ENCODE data around the gene SF3B2. TPM values are rescaled to one million over a fixed set of nuclear protein-coding genes. Genes with fewer than 3 reads are reported as not detected.
"Not testable (repeated sequence)": the region's sequence is repeated elsewhere in the genome, so short reads cannot be mapped to it uniquely, and the experiment has no call there.

SF3B2 gene
- total RNA-seq, 1 experiment from 2014 or later: 237 TPM

GRCh38 chr11:66090288-66090687 lies 38.1 kb downstream of the SF3B2 start:
- H3K9me3 Mint-ChIP-seq: no peaks in the 10 kb centered on the region
- Histone ChIP-seq H2AK5ac (ENCODE audit: insufficient read length, low read length) (no peak overlapping the region), H3K23me2 (ENCODE audit: insufficient read length, low read depth, low read length, poor library complexity, severe bottlenecking) (no peaks in the 10 kb centered on the region), H4K91ac (ENCODE audit: insufficient read length, low read depth, low read length) (no peak overlapping the region), H3K18ac (ENCODE audit: insufficient read length, low read depth, low read length) (no peak overlapping the region), H4K5ac (ENCODE audit: insufficient read length, low read depth, low read length) (no peak overlapping the region), H3K27me3 (ENCODE audit: insufficient read depth, low read length) (no peaks in the 10 kb centered on the region), H3K4me2 (ENCODE audit: insufficient read depth, insufficient read length, low read length) (no peak overlapping the region), H3K4me1 (ENCODE audit: insufficient read depth, low read length) (no peaks in the 10 kb centered on the region), H3K79me2 (ENCODE audit: insufficient read depth, low read length) (no peaks in the 10 kb centered on the region), H3K79me1 (ENCODE audit: insufficient read depth, low read depth, low read length, poor library complexity, severe bottlenecking) (no peaks in the 10 kb centered on the region), H2BK12ac (ENCODE audit: insufficient read length, low read depth, low read length) (no peak overlapping the region), H3K23ac (ENCODE audit: insufficient read length, low read depth, low read length) (no peak overlapping the region), H2AFZ (ENCODE audit: low read length) (no peak overlapping the region), H4K8ac (replicated peaks; ENCODE audit: insufficient read length, low read depth, low read length) (no peak overlapping the region), H2BK5ac (ENCODE audit: insufficient read length, low read length) (no peak overlapping the region), H3K4ac (ENCODE audit: low read depth, low read length) (no peak overlapping the region), H2BK120ac (ENCODE audit: low read depth, low read length, poor library complexity, severe bottlenecking) (no peak overlapping the region), H2BK15ac (ENCODE audit: low read depth, low read length) (no peak overlapping the region), H3K27ac (ENCODE audit: insufficient read length, low read depth, low read length) (no peak overlapping the region), H2BK20ac (ENCODE audit: low read depth, low read length, poor library complexity, severe bottlenecking) (no peak overlapping the region), H3K56ac (ENCODE audit: insufficient read length, low read depth, low read length) (no peak overlapping the region), H3K9me3 (ENCODE audit: control insufficient read depth, low read depth, low read length) (no peaks in the 10 kb centered on the region), H3K9ac (ENCODE audit: extremely low read depth, insufficient read length, low read length) (no peak overlapping the region), H4K20me1 (ENCODE audit: control insufficient read depth, insufficient read depth, insufficient read length) (no peaks in the 10 kb centered on the region), H3T11ph (ENCODE audit: low read length) (no peak overlapping the region), H3K14ac (ENCODE audit: insufficient read depth, low read length) (no peak overlapping the region)
- H3K4me1 Mint-ChIP-seq: no peaks in the 10 kb centered on the region
- no peaks in the 10 kb centered on the region for H3K27me3 Mint-ChIP-seq (ENCODE audit: low read depth)
- WGBS (ENCODE audit: extremely low coverage, insufficient read length, low lambda C conversion rate): no CpG with 5 or more reads among the region's 4 CpGs
- H3K36me3 Mint-ChIP-seq (ENCODE audit: insufficient read depth in 1 of 3, low read depth in 3 of 3): no peaks in the 10 kb centered on the region; a peak in 1 of 7 replicates
- no peak for DNase-seq
- H3K27ac Mint-ChIP-seq: no peak overlapping the region
- H3K4me3 Mint-ChIP-seq: no peak overlapping the region
- TF ChIP-seq, protein P1, sequence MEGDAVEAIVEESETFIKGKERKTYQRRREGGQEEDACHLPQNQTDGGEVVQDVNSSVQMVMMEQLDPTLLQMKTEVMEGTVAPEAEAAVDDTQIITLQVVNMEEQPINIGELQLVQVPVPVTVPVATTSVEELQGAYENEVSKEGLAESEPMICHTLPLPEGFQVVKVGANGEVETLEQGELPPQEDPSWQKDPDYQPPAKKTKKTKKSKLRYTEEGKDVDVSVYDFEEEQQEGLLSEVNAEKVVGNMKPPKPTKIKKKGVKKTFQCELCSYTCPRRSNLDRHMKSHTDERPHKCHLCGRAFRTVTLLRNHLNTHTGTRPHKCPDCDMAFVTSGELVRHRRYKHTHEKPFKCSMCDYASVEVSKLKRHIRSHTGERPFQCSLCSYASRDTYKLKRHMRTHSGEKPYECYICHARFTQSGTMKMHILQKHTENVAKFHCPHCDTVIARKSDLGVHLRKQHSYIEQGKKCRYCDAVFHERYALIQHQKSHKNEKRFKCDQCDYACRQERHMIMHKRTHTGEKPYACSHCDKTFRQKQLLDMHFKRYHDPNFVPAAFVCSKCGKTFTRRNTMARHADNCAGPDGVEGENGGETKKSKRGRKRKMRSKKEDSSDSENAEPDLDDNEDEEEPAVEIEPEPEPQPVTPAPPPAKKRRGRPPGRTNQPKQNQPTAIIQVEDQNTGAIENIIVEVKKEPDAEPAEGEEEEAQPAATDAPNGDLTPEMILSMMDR (conservative IDR thresholded peaks at IDR 0.05): no peak

DNA sequence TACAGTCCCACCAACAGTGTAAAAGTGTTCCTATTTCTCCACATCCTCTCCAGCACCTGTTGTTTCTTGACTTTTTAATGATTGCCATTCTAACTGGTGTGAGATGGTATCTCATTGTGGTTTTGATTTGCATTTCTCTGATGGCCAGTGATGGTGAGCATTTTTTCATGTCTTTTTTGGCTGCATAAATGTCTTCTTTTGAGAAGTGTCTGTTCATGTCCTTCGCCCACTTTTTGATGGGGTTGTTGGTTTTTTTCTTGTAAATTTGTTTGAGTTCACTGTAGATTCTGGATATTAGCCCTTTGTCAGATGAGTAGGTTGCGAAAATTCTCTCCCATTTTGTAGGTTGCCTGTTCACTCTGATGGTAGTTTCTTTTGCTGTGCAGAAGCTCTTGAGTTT lies 40.0 kb downstream of the SF3B2 start:
- H3K23me2 ChIP-seq (ENCODE audit: insufficient read length, low read depth, low read length, poor library complexity, severe bottlenecking); H3K56ac ChIP-seq (ENCODE audit: insufficient read length, low read depth, low read length); H3K9ac ChIP-seq (ENCODE audit: extremely low read depth, insufficient read length, low read length); H3K9me3 Mint-ChIP-seq; H2BK12ac ChIP-seq (ENCODE audit: insufficient read length, low read depth, low read length); H3K18ac ChIP-seq (ENCODE audit: insufficient read length, low read depth, low read length); H3K27me3 ChIP-seq (ENCODE audit: insufficient read depth, low read length); H4K20me1 ChIP-seq (ENCODE audit: control insufficient read depth, insufficient read depth, insufficient read length); H2BK120ac ChIP-seq (ENCODE audit: low read depth, low read length, poor library complexity, severe bottlenecking); H3K4me1 Mint-ChIP-seq; H4K91ac ChIP-seq (ENCODE audit: insufficient read length, low read depth, low read length); H3K4ac ChIP-seq (ENCODE audit: low read depth, low read length); H3K27ac Mint-ChIP-seq; H3K14ac ChIP-seq (ENCODE audit: insufficient read depth, low read length); H2BK15ac ChIP-seq (ENCODE audit: low read depth, low read length); H3T11ph ChIP-seq (ENCODE audit: low read length); H4K8ac ChIP-seq (replicated peaks; ENCODE audit: insufficient read length, low read depth, low read length); DNase-seq; H3K79me2 ChIP-seq (ENCODE audit: insufficient read depth, low read length); H2AFZ ChIP-seq (ENCODE audit: low read length); H3K27ac ChIP-seq (ENCODE audit: insufficient read length, low read depth, low read length); H2BK20ac ChIP-seq (ENCODE audit: low read depth, low read length, poor library complexity, severe bottlenecking); H3K36me3 Mint-ChIP-seq (ENCODE audit: insufficient read depth in 1 of 3, low read depth in 3 of 3); H3K4me2 ChIP-seq (ENCODE audit: insufficient read depth, insufficient read length, low read length); H3K4me1 ChIP-seq (ENCODE audit: insufficient read depth, low read length); H4K5ac ChIP-seq (ENCODE audit: insufficient read length, low read depth, low read length); H2AK5ac ChIP-seq (ENCODE audit: insufficient read length, low read length); H2BK5ac ChIP-seq (ENCODE audit: insufficient read length, low read length); H3K79me1 ChIP-seq (ENCODE audit: insufficient read depth, low read depth, low read length, poor library complexity, severe bottlenecking); H3K23ac ChIP-seq (ENCODE audit: insufficient read length, low read depth, low read length); H3K9me3 ChIP-seq (ENCODE audit: control insufficient read depth, low read depth, low read length); H3K4me3 Mint-ChIP-seq; H3K27me3 Mint-ChIP-seq (ENCODE audit: low read depth): not testable (repeated sequence)
- no CpG with 5 or more reads among the region's 2 CpGs for WGBS (ENCODE audit: extremely low coverage, insufficient read length, low lambda C conversion rate)
